AG09319 (cell line): ENCODE data around the gene CDC23.

Source experiments
- DNase-seq: peaks from one replicate; pipeline ENCODE4 v3.0.0-alpha.2; 2010; ENCODE audit warnings: low read depth; ENCODE audit errors: extremely low read depth
- CTCF ChIP-seq: IDR thresholded peaks from 2 replicates; pipeline ENCODE4 v1.5.1; 2011; ENCODE audit warnings: low read depth, mild to moderate bottlenecking, inconsistent platforms, low read length, moderate library complexity

CDC23 gene

GRCh38 chr5:138180183-138180782 lies 32.8 kb downstream of the CDC23 start:
- TF ChIP-seq CTCF: peak; percentile 23
- no peak for DNase-seq

GRCh38 chr5:138179277-138179857 lies 33.8 kb downstream of the CDC23 start:
- no peak for TF ChIP-seq CTCF
- no peak for DNase-seq

- TF ChIP-seq CTCF: no peak
- DNase-seq: peak; percentile 87
Measured at GRCh38 chr5:138178516-138179276, 34.4 kb downstream of the CDC23 start, which contains the start of the genes BRD8 and KIF20A. Gene BRD8, minus strand, starts transcription at chr5:138178630. Its CDS starts 16 bp downstream, at chr5:138178614. Gene KIF20A, plus strand, starts transcription at chr5:138179112. Its CDS starts 569 bp downstream, at chr5:138179681.

GRCh38 chr5:138177941-138178515 lies 35.1 kb downstream of the CDC23 start:
- TF ChIP-seq CTCF: no peak
- DNase-seq: no peak

- no peak for DNase-seq
Measured at GRCh38 chr5:138170299-138170698, 42.8 kb downstream of the CDC23 start.

GRCh38 chr5:138169124-138169523 lies 44.0 kb downstream of the CDC23 start:
- no peak for TF ChIP-seq CTCF
- no peak for DNase-seq

More at GRCh38 chr5:138170299-138170698, 42.8 kb downstream of the CDC23 start:
- TF ChIP-seq CTCF: no peak

- no peak for DNase-seq
- TF ChIP-seq CTCF: no peak
Measured at GRCh38 chr5:138163721-138164120, 49.4 kb downstream of the CDC23 start.
